Measurements from ENCODE around the gene RCN2. TPM values are rescaled to one million over a fixed set of nuclear protein-coding genes. Genes with fewer than 3 reads are reported as not detected.

RCN2 gene
- total and polyA plus RNA-seq, 2 of the 8 experiments (the other 6 are each of a cell fraction or from before 2014, with no cell fraction given) = 65.6 to 137 TPM

DNA sequence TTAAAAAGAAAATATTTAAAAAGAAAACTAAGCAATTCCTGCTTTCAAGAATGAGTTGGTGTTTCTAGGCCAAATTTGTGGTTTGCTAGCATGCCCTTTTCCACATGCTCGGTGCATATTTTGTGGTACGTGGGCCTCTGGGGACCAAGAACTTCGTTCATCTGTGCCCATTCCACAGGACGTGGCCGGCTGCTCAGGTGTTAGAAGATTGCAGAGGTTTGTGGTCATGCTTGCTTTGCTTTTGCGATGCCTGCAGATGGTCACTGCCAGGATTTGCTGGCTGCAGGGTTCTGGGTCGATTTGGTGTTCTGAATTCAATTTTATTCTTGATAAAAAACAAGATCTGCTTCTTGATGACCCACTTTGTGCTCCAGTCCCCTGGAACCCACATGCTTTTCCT is 70.9 kb downstream of the RCN2 start:
- Histone ChIP-seq H2BK15ac (ENCODE audit: low read length) (no peak overlapping the region), H3K27me3 (replicated peaks in 1 of 4; ENCODE audit: control insufficient read depth in 3 of 4, extremely low read depth in 1 of 4, insufficient read depth in 3 of 4, low read length in 3 of 4) (peaks cover 0 to 3% (median 0%) of the 10 kb centered on the region in 4 experiments; a peak in 2 of 7 replicates), H3K56ac (replicated peaks; ENCODE audit: insufficient read length, low read depth, low read length) (no peak overlapping the region), H3K4me2 (ENCODE audit: insufficient read depth in 1 of 2, low read depth in 2 of 2, low read length in 2 of 2) (no peak overlapping the region), H3K14ac (ENCODE audit: insufficient read length) (no peak overlapping the region), H4K8ac (ENCODE audit: extremely low read depth, insufficient read depth, low read length) (no peak overlapping the region), H2BK12ac (ENCODE audit: low read depth, low read length) (no peak overlapping the region), H3K9me3 (ENCODE audit: insufficient read depth in 2 of 2, low read depth in 1 of 2, low read length in 1 of 2) (no peaks in the 10 kb centered on the region), H2AFZ (ENCODE audit: low read length) (no peak overlapping the region), H3K9ac (replicated peaks in 1 of 4; ENCODE audit: extremely low read depth in 1 of 4, low read depth in 3 of 4, low read length in 3 of 4) (no peak overlapping the region), H2BK120ac (replicated peaks; ENCODE audit: low read depth, low read length) (no peak overlapping the region), H3K23ac (ENCODE audit: insufficient read length) (no peak overlapping the region), H4K20me1 (replicated peaks in 1 of 2; ENCODE audit: control insufficient read depth in 1 of 2, insufficient read depth in 2 of 2, low read length in 2 of 2) (no peaks in the 10 kb centered on the region), H4K5ac (ENCODE audit: insufficient read length, low read depth, low read length) (no peak overlapping the region), H2BK5ac (ENCODE audit: low read depth, low read length) (no peak overlapping the region), H4K91ac (replicated peaks; ENCODE audit: insufficient read length, low read length) (no peak overlapping the region), H3K79me2 (ENCODE audit: control insufficient read depth in 1 of 2, insufficient read depth in 2 of 2, low read length in 2 of 2) (no peaks in the 10 kb centered on the region), H3K4me1 (replicated peaks in 1 of 4; ENCODE audit: control insufficient read depth in 3 of 4, insufficient read depth in 4 of 4, low read length in 3 of 4) (no peaks in the 10 kb centered on the region), H3K79me1 (ENCODE audit: low read depth, low read length) (no peaks in the 10 kb centered on the region), H3K18ac (ENCODE audit: extremely low read depth, low read length) (no peak overlapping the region), H3K4me3 (ENCODE audit: extremely low read depth in 1 of 4, insufficient read depth in 2 of 4, low read depth in 3 of 4, low read length in 4 of 4) (no peak overlapping the region), H3K4ac (replicated peaks; ENCODE audit: insufficient read length, low read depth, low read length) (no peak overlapping the region), H3K23me2 (ENCODE audit: low read depth, low read length) (no peaks in the 10 kb centered on the region), H3K36me3 (ENCODE audit: control insufficient read depth in 2 of 4, insufficient read depth in 4 of 4, low read length in 3 of 4) (no peaks in the 10 kb centered on the region), H2BK20ac (ENCODE audit: low read length) (no peak overlapping the region), H3K27ac (ENCODE audit: low read depth, low read length) (no peak overlapping the region), H2AK5ac (ENCODE audit: low read depth, low read length) (no peak overlapping the region)
- ChIA-PET CTCF (ENCODE audit: partially characterized antibody) (interaction anchor here (1.1 to 1.7 kb wide), 3 partner anchors 28 to 32 kb away, joined by 3 to 4 read pairs (median 3); no protein-coding TSS in a partner anchor), POLR2A (ENCODE audit: partially characterized antibody) (no interaction called here)
- DNase-seq (ENCODE audit: low read depth in 1 of 2, low spot score in 2 of 2) = no peak
- 95% methylated on average over 7 of the region's 7 CpGs; no CpG with 5 or more reads in 1 of the 2 experiments for WGBS, 2 experiments (ENCODE audit: extremely low coverage in 1 of 2, insufficient coverage in 1 of 2, insufficient read length in 1 of 2, insufficient replicate concordance in 2 of 2, low coverage in 1 of 2, low lambda C conversion rate in 2 of 2, missing lambda C conversion rate in 1 of 2)
- no peak for FAIRE-seq
- TF ChIP-seq HDAC6 (IDR thresholded peaks at IDR 0.05; ENCODE audit: low read depth, low read length) (no peak), POLR2A (IDR thresholded peaks at IDR 0.05; ENCODE audit: control extremely low read depth in 1 of 2, low read depth in 2 of 2, low read length in 2 of 2) (no peak), TBP (IDR thresholded peaks at IDR 0.05; ENCODE audit: low read depth, low read length) (no peak), BCL11A (IDR thresholded peaks at IDR 0.05; ENCODE audit: low read depth in 2 of 2, low read length in 2 of 2) (no peak), JUN (IDR thresholded peaks at IDR 0.05; ENCODE audit: low read depth, low read length) (no peak), BRCA1 (IDR thresholded peaks at IDR 0.05; ENCODE audit: low read depth, low read length) (no peak), SP1 (IDR thresholded peaks at IDR 0.05; ENCODE audit: low read depth, low read length) (no peak), CBX8 (IDR thresholded peaks at IDR 0.05; ENCODE audit: borderline replicate concordance, low read depth, low read length) (no peak), PHF8 (conservative IDR thresholded peaks at IDR 0.05; ENCODE audit: low read depth, low read length) (no peak), CBX5 (IDR thresholded peaks at IDR 0.05; ENCODE audit: low read depth, low read length) (no peak), JUND (IDR thresholded peaks at IDR 0.05; ENCODE audit: low read length) (no peak), SP4 (IDR thresholded peaks at IDR 0.05; ENCODE audit: low read length) (no peak), CREB1 (IDR thresholded peaks at IDR 0.05) (no peak)
- TF ChIP-seq, protein P1, sequence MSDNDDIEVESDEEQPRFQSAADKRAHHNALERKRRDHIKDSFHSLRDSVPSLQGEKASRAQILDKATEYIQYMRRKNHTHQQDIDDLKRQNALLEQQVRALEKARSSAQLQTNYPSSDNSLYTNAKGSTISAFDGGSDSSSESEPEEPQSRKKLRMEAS (IDR thresholded peaks at IDR 0.05) = no peak
- TF ChIP-seq, protein P2, sequence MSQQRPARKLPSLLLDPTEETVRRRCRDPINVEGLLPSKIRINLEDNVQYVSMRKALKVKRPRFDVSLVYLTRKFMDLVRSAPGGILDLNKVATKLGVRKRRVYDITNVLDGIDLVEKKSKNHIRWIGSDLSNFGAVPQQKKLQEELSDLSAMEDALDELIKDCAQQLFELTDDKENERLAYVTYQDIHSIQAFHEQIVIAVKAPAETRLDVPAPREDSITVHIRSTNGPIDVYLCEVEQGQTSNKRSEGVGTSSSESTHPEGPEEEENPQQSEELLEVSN (IDR thresholded peaks at IDR 0.05) = no peak

Data from H1 (cell line).